ENCODE data around the gene STK17B. TPM values are rescaled to one million over a fixed set of nuclear protein-coding genes. Genes with fewer than 3 reads are reported as not detected.

The STK17B gene
- total RNA-seq, 4 donors from 2014 or later: 7.2 to 28.2 (median 26.8) TPM

DNA sequence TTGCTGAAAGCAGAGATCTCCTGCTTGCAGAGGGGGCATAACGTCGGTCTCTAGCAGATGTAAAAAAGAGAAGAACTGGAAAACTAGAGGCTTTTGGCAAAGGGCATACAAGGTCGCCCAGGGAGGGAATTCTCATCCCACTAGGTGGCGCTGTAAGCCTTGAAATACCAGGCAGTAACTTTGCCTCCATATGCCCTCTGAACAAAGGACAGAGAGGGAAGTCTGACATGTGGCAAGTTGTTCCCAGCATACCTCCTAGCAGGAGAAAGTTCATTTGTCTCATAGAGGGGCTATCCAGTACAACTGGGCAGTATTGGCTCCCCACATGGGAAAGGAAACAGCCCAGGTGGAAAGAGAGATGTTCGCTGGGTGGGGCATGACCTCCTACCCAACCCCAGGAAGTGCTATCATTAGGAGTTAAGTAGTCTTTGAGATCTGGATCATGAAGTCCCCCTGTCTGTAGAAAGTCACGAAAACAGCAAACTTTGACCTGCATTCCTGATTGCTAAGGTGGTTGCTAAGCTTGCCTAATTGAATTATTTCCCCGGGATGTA is 39.9 kb downstream of the STK17B start:
- TF ChIP-seq CTCF (IDR thresholded peaks at IDR 0.05): peak in 1 of 4 experiments; percentile 11
- TF ChIP-seq POLR2A (IDR thresholded peaks at IDR 0.05): no peak
- intact Hi-C loops (cut with DNase I; ENCODE audit: low total_unique reads): no loop called here
- no peak overlapping the region for H3K4me3 ChIP-seq
- no peaks in the 10 kb centered on the region for H3K27me3 ChIP-seq
- H3K27ac ChIP-seq: no peak overlapping the region
- no peaks in the 10 kb centered on the region for H3K4me1 ChIP-seq
- no peak for DNase-seq
- H3K9me3 ChIP-seq: peaks cover 0 to 28% of the 10 kb centered on the region in 2 donors
- H3K36me3 ChIP-seq: no peaks in the 10 kb centered on the region

DNA sequence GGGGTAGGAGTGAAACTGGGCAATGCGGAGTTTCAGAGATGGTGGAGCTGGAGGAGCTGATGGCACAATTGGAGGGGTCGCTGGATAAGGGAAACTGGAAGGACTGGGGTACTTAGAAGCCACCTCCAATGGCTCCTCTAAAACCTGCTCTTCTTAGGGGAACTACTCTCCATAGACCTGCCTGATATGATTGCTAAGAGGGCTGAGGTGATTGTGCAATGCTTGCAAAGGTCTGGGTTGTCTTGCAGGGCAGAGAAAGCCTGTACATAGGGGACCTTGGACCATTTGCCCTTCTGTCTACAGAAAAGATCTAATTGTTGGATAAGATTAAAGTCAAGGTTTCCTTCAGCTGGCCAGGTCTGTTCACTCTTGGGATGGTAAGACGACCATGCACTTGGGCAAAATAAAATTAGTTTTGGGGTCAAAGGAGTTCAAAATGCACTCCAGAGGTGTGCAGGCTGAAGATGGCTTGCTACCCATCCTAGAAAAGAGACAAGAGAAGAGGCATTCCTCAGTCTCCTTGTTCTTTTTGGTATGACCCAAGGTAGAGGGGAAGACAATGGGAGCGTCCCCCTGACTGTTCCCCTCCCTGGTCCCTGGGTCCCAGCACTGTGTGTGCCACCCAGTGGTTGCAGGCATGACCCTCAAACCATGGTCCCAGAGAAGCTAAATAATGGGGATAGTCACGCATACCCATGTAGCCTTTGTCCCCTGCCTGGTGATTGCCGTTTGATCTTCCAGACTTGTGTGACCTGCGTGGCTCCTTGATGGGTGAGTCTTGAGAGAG is 41.1 kb downstream of the STK17B start:
- no peak for TF ChIP-seq POLR2A (IDR thresholded peaks at IDR 0.05)
- TF ChIP-seq CTCF (IDR thresholded peaks at IDR 0.05): no peak
- Histone ChIP-seq H3K4me1 (no peaks in the 10 kb centered on the region), H3K36me3 (no peaks in the 10 kb centered on the region), H3K4me3 (no peak overlapping the region), H3K9me3 (peaks cover 0 to 28% of the 10 kb centered on the region in 2 donors), H3K27ac (no peak overlapping the region), H3K27me3 (no peaks in the 10 kb centered on the region)
- intact Hi-C loops (cut with DNase I; ENCODE audit: low total_unique reads): no loop called here
- DNase-seq: no peak

DNA sequence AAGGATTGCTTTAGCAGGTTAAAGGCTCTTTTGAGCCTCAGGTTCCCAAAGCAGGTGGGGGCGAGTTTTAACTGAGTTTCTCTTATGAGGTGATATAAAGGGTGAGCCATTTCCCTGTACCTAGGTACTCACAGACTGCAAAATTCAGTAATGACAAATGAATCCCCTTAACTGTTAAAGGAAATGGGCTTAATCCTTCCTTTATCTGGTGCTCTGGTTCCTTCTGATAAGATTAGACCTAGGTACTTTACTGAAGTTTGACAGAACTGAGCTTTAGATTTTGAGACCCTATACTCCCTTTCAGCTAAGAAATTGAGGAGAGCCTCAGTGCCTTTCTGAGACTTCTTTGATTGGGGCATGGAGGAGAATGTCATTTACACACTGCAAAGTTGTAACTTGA is 42.6 kb downstream of the STK17B start:
- Histone ChIP-seq H3K27ac (no peak overlapping the region), H3K4me3 (no peak overlapping the region), H3K36me3 (no peaks in the 10 kb centered on the region), H3K9me3 (peaks cover 0 to 20% of the 10 kb centered on the region in 2 donors), H3K27me3 (no peaks in the 10 kb centered on the region), H3K4me1 (no peaks in the 10 kb centered on the region)
- DNase-seq: no peak
- intact Hi-C loops (cut with DNase I; ENCODE audit: low total_unique reads): no loop called here
- TF ChIP-seq CTCF (IDR thresholded peaks at IDR 0.05) (no peak), POLR2A (IDR thresholded peaks at IDR 0.05) (no peak)

GRCh38 chr2:196125596-196125995 is 45.8 kb downstream of the STK17B start:
- Histone ChIP-seq H3K4me1 (no peaks in the 10 kb centered on the region), H3K9me3 (peaks cover 0 to 6% of the 10 kb centered on the region in 2 donors), H3K36me3 (no peaks in the 10 kb centered on the region), H3K27ac (no peak overlapping the region), H3K4me3 (no peak overlapping the region), H3K27me3 (no peaks in the 10 kb centered on the region)
- no peak for TF ChIP-seq POLR2A (IDR thresholded peaks at IDR 0.05)
- TF ChIP-seq CTCF (IDR thresholded peaks at IDR 0.05): no peak
- intact Hi-C loops (cut with DNase I; ENCODE audit: low total_unique reads): no loop called here
- no peak for DNase-seq

DNA sequence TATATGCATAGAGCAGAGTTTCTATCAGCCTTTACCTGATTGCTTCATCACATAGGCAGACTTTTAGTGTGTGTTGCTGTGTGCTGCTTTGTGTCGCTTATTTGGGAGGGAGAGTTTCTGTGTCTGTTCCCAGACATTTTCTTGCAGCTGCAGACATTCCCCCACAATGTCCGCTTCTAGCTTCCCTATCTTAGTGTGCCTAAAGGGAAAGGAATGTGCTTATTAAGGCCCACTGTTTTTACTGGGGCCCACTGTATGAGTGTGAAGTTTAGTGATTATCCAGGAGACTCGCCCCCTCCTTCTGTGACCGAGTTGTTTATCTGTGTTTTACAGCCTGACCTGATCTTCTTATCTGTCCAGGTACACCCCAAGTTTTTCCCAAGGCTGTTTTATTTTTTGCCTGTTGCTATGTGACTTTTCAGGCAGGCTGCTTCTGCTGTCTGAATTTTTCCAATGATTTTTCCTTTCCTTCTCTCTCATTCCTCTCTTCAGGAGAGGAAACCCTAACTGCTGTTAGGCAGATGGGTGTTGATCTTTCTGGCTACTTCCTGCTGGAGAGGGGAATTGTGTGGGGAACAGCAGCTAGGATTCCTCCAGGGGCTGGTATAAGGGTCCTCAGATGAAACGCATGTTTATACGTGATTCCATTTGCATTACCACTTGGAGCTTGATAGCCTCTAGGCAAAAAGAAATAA is 47.6 kb downstream of the STK17B start:
- no peak for DNase-seq
- Histone ChIP-seq H3K9me3 (no peaks in the 10 kb centered on the region), H3K27ac (peak overlapping the region in 1 of 2 donors; percentile 15), H3K4me1 (no peaks in the 10 kb centered on the region), H3K36me3 (no peaks in the 10 kb centered on the region), H3K4me3 (no peak overlapping the region), H3K27me3 (no peaks in the 10 kb centered on the region)
- TF ChIP-seq CTCF (IDR thresholded peaks at IDR 0.05): no peak
- TF ChIP-seq POLR2A (IDR thresholded peaks at IDR 0.05): no peak
- intact Hi-C loops (cut with DNase I; ENCODE audit: low total_unique reads): no loop called here

Data from uterus (tissue), 4 donors.